Gastroesophageal sphincter (tissue), 4 donors: ENCODE data around the gene PATJ. TPM values are rescaled to one million over a fixed set of nuclear protein-coding genes. Genes with fewer than 3 reads are reported as not detected.
A peak's percentile ranks its signal among the peaks of the same experiment; 100 is the strongest.
"Not testable (repeated sequence)": the region's sequence is repeated elsewhere in the genome, so short reads cannot be mapped to it uniquely, and the experiment has no call there.

ENCODE experiments used
- ATAC-seq: fragments of 150-250 bp; one replicate; pipeline ENCODE4 v1.9.1; 2016; ENCODE audit warnings: mild to moderate bottlenecking, moderate library complexity
- H3K27ac ChIP-seq, 4 donors: fragments of 200-600 bp; sonication (generic) in 3 of 4; 1 replicate in 3 of 4; 2 replicates in 1 of 4; pipeline ENCODE4 v1.5.1; 2016 to 2019
- H3K27me3 ChIP-seq: fragments of 200-600 bp; sonication (generic); one replicate; pipeline ENCODE4 v1.5.1; 2019
- H3K36me3 ChIP-seq, 2 donors: fragments of 200-600 bp; sonication (generic); one replicate each; pipeline ENCODE4 v1.5.1; 2019; ENCODE audit warnings: control low read depth in 1 of 2
- H3K4me1 ChIP-seq, 3 donors: fragments of 200-600 bp; sonication (generic); 1 replicate in 2 of 3; 2 replicates in 1 of 3; pipeline ENCODE4 v1.5.1; 2016 to 2019; ENCODE audit warnings: control low read depth in 2 of 3
- H3K4me3 ChIP-seq, 2 donors: fragments of 200-600 bp; sonication (generic); one replicate each; pipeline ENCODE4 v1.5.1; 2019; ENCODE audit warnings: mild to moderate bottlenecking in 1 of 2, moderate library complexity in 1 of 2
- H3K9me3 ChIP-seq, 3 donors: fragments of 200-600 bp; sonication (generic); one replicate each; pipeline ENCODE4 v1.5.1; 2017 to 2019; ENCODE audit warnings: control low read depth in 2 of 3
- EP300 ChIP-seq: sonication (generic); formaldehyde crosslinking; IDR thresholded peaks from one replicate; pipeline ENCODE4 v1.6.1; 2017; ENCODE audit warnings: antibody characterized with exemption, mild to moderate bottlenecking
- POLR2A ChIP-seq, 2 donors: fragments of 450-650 bp; IDR thresholded peaks; one replicate each; pipeline ENCODE4 v1.6.1; 2017; ENCODE audit warnings: antibody characterized with exemption in 2 of 2, mild to moderate bottlenecking in 2 of 2, moderate library complexity in 1 of 2
- POLR2AphosphoS5 ChIP-seq: sonication (generic); formaldehyde crosslinking; IDR thresholded peaks from one replicate; pipeline ENCODE4 v1.6.1; 2017; ENCODE audit warnings: antibody characterized with exemption
- WGBS, 2 donors: methylation state at CpG; one replicate each; pipeline ENCODE4 v1.1.5; 2018; ENCODE audit warnings: low coverage in 1 of 2; 5-methylcytosine and 5-hydroxymethylcytosine counted together
- total RNA-seq, 4 donors: library from RNA; depleted of rRNA; stranded (reverse); fragments of >200 nt; gene quantifications; one replicate each; pipeline ENCODE4 v1.1.0, GENCODE V29; 2016
- TF ChIP-seq, protein P1 (sequence below), 4 experiments: fragments of 200-600 bp in 2 of 4; fragments of 450-650 bp in 2 of 4; sonication (generic) in 1 of 4; IDR thresholded peaks; one replicate each; pipeline ENCODE4 v1.5.1; 2017 to 2019; ENCODE audit warnings: antibody characterized with exemption in 4 of 4, mild to moderate bottlenecking in 2 of 4, moderate library complexity in 2 of 4

Gene PATJ
- total RNA-seq, 4 donors from 2014 or later = 34.8 to 59.0 (median 37.1) TPM

DNA sequence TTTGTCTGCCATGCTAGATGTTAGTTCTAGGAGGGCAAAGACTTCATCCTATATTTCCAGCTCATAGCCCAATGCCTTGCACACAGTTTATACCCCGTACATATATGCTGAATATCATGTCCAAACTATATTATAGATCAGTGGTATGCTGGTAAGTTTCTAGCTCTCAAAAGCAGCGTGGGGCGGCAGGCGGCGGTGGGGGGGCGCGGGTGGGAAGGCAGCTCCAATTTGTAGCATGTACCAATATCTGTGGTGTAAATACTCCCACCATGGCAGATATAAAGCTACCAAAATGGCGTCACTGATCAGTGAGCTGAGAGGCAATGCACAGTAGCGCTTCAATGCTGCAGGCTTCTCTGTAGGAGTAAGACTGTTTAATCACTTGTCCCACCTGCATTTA, 77.1 kb downstream of the PATJ start:
- ATAC-seq = no peak
- H3K27me3 ChIP-seq = no peaks in the 10 kb centered on the region
- no peak for TF ChIP-seq EP300
- no peak for TF ChIP-seq POLR2AphosphoS5
- TF ChIP-seq POLR2A (IDR thresholded peaks at IDR 0.05) = no peak
- TF ChIP-seq, protein P1, sequence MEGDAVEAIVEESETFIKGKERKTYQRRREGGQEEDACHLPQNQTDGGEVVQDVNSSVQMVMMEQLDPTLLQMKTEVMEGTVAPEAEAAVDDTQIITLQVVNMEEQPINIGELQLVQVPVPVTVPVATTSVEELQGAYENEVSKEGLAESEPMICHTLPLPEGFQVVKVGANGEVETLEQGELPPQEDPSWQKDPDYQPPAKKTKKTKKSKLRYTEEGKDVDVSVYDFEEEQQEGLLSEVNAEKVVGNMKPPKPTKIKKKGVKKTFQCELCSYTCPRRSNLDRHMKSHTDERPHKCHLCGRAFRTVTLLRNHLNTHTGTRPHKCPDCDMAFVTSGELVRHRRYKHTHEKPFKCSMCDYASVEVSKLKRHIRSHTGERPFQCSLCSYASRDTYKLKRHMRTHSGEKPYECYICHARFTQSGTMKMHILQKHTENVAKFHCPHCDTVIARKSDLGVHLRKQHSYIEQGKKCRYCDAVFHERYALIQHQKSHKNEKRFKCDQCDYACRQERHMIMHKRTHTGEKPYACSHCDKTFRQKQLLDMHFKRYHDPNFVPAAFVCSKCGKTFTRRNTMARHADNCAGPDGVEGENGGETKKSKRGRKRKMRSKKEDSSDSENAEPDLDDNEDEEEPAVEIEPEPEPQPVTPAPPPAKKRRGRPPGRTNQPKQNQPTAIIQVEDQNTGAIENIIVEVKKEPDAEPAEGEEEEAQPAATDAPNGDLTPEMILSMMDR (IDR thresholded peaks at IDR 0.05) = no peak
- 100% methylated on average over 2 to 4 of the region's 9 CpGs for WGBS, 2 donors
- H3K9me3 ChIP-seq = no peaks in the 10 kb centered on the region
- H3K36me3 ChIP-seq = peaks cover 0 to 55% of the 10 kb centered on the region in 2 donors
- no peak overlapping the region for H3K27ac ChIP-seq
- no peak overlapping the region for H3K4me3 ChIP-seq
- H3K4me1 ChIP-seq = no peaks in the 10 kb centered on the region

DNA sequence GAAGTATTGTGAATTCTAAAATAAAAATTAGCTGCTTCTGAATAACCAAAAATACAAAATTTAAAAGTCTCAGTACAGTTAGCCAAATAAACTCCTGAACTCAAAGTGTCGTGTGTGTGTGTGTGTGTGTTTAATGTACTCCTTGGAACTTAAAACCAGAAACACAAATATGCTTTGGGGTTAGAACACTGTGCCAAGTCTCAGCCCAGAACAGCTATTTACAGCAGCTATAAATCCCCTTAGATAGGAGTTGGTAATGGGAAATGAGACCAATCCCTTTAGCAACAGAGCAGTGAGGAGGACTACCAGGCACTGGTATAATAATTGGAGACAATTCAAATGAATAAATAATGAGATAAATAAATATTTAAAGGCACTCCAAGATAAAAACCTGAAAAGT, 83.1 kb downstream of the PATJ start:
- H3K27ac ChIP-seq = no peak overlapping the region
- no peak for ATAC-seq

DNA sequence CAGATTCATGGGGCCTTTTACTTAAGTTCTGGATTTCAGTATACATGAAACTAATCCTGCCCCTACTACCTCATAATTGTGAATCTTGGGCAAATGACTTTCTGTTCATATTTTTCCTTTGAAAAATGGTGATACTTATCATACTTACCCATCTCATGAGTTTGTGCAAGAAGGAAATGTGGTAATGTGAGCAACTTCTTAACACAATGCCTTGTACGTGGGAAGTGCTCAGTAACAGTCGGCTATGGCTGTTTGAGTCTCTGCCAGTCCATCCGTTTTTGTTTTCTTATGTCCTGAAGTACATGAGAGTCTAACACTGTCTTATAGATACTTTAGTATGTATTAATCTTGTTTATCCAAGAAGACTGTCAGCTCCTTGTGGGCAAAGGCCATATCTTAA, 86.5 kb downstream of the PATJ start:
- Histone ChIP-seq H3K27ac (no peak overlapping the region), H3K4me1 (peaks cover 0 to 10% (median 0%) of the 10 kb centered on the region in 3 donors), H3K9me3 (no peaks in the 10 kb centered on the region), H3K36me3 (peaks cover 0 to 36% of the 10 kb centered on the region in 2 donors), H3K4me3 (no peak overlapping the region), H3K27me3 (no peaks in the 10 kb centered on the region)
- WGBS, 2 donors = 59 to 83% methylated on average over 3 of the region's 3 CpGs
- no peak for ATAC-seq
- no peak for TF ChIP-seq POLR2A (IDR thresholded peaks at IDR 0.05)
- TF ChIP-seq EP300 = no peak
- no peak for TF ChIP-seq POLR2AphosphoS5
- TF ChIP-seq, protein P1 (IDR thresholded peaks at IDR 0.05) = no peak

More for the DNA sequence above, 83.1 kb downstream of the PATJ start:
- peaks cover 0 to 10% (median 0%) of the 10 kb centered on the region in 3 donors for H3K4me1 ChIP-seq
- H3K9me3 ChIP-seq = no peaks in the 10 kb centered on the region
- WGBS, 2 donors = 36% methylated on average over 1 of the region's 1 CpG
- H3K4me3 ChIP-seq = no peak overlapping the region
- TF ChIP-seq EP300 (no peak), POLR2A (IDR thresholded peaks at IDR 0.05) (no peak), POLR2AphosphoS5 (no peak)
- TF ChIP-seq, protein P1 (IDR thresholded peaks at IDR 0.05) = no peak
- peaks cover 0 to 63% of the 10 kb centered on the region in 2 donors for H3K36me3 ChIP-seq
- no peaks in the 10 kb centered on the region for H3K27me3 ChIP-seq

GRCh38 chr1:61836649-61837048, 94.4 kb downstream of the PATJ start:
- ATAC-seq = peak; percentile 74
- Histone ChIP-seq H3K9me3 (no peaks in the 10 kb centered on the region), H3K4me1 (peaks cover 0 to 49% (median 16%) of the 10 kb centered on the region in 3 donors), H3K4me3 (no peak overlapping the region), H3K36me3 (peaks cover 0 to 6% of the 10 kb centered on the region in 2 donors), H3K27me3 (no peaks in the 10 kb centered on the region), H3K27ac (peak overlapping the region; percentile 56 to 79 (median 74))
- WGBS, 2 donors = 35 to 63% methylated on average over 3 of the region's 3 CpGs
- TF ChIP-seq, protein P1 (IDR thresholded peaks at IDR 0.05) = no peak
- peak; percentile 91 for TF ChIP-seq POLR2AphosphoS5

- not testable (repeated sequence) for H3K27me3 ChIP-seq, H3K4me3 ChIP-seq, H3K9me3 ChIP-seq, H3K36me3 ChIP-seq, ATAC-seq
- 83 to 90% methylated on average over 1 to 4 of the region's 6 CpGs for WGBS, 2 donors
- Histone ChIP-seq H3K27ac (peak overlapping the region in 3 of 4 donors; percentile 73 to 79 (median 75)), H3K4me1 (peaks cover 0 to 57% (median 16%) of the 10 kb centered on the region in 3 donors)
Measured at GRCh38 chr1:61837607-61838006, 95.3 kb downstream of the PATJ start.
